GM13977 (cell line): ENCODE results near the gene CCDC142.

Experiments
- DNase-seq: peaks from one replicate; pipeline ENCODE4 v3.0.0; 2012; ENCODE audit warnings: low spot score
- in situ Hi-C: fragments of 300-500 bp; cut with MboI; formaldehyde crosslinking; loops from one replicate; pipeline ENCODE4 v1.12.0; 2022; ENCODE audit warnings: low sequenced_read_pairs, low pct_unique_long_range_greater_than_20kb, mixed read lengths, inconsistent platforms; ENCODE audit not compliant: unreplicated experiment
- TF ChIP-seq, protein P1 (sequence below): IDR thresholded peaks from 2 replicates; pipeline ENCODE4 v1.5.1; 2012; ENCODE audit warnings: mild to moderate bottlenecking, control low read depth; ENCODE audit not compliant: insufficient read depth; ENCODE audit errors: extremely low read depth, missing control alignments

CCDC142 gene

DNA sequence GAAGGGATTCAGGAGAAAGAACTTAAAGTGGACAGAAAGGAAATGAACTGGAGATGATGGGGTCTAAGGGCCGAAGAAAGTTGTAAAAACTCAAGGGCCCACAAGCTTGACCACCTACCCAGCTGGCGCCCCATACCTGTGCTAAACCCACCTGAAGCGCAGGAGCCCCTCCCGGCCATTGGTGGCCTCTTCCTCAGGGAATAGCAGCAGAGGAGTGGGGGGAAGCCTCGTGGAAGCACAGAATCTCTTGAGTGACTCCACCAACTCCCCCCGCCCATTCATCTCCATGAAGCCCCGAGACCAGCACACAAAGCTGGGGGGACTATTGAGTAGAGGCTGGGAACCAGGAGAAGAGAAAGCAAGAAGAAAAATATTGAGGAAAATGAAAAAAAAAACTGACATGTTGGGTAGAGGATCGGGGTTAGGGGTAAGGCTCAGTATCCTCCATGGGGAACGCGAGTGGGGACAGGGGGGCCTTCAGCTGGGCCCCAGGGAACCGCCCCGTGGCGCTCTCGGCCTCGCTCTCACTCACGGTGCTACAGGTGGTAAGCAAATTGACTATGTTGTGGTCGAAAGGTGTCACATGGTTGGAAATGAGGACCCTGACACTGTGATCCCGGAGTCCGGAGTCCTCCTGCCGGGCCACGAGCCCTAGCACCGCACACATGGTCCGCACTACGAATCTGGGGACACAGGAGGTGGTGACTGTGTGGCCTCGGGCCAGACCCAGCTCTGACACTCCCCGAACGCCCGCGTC, 46.0 kb upstream of the CCDC142 start:
- no peak for DNase-seq
- TF ChIP-seq, protein P1, sequence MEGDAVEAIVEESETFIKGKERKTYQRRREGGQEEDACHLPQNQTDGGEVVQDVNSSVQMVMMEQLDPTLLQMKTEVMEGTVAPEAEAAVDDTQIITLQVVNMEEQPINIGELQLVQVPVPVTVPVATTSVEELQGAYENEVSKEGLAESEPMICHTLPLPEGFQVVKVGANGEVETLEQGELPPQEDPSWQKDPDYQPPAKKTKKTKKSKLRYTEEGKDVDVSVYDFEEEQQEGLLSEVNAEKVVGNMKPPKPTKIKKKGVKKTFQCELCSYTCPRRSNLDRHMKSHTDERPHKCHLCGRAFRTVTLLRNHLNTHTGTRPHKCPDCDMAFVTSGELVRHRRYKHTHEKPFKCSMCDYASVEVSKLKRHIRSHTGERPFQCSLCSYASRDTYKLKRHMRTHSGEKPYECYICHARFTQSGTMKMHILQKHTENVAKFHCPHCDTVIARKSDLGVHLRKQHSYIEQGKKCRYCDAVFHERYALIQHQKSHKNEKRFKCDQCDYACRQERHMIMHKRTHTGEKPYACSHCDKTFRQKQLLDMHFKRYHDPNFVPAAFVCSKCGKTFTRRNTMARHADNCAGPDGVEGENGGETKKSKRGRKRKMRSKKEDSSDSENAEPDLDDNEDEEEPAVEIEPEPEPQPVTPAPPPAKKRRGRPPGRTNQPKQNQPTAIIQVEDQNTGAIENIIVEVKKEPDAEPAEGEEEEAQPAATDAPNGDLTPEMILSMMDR = peak; percentile 22
- in situ Hi-C loops = no loop called here

DNA sequence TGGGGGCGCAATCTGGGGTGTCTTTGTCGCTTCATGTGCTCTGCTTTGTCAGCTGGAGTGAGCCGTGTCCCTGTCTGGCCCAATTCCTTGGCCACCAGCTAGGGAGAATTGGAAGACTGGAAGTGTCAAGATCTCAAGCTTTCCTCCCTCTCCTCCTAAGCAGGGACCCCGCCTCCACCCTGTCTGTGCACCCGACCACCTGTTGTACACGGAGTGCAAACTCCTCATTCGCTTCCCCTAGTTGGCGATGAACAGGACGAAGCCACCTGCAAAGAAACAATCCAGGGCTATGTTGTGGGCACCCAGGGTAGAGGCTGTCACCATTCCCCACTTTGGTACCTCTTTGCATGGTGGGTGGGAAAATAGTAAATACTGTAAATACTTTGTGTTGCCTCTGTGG, 44.9 kb upstream of the CCDC142 start:
- TF ChIP-seq, protein P1 = no peak
- no peak for DNase-seq

DNA sequence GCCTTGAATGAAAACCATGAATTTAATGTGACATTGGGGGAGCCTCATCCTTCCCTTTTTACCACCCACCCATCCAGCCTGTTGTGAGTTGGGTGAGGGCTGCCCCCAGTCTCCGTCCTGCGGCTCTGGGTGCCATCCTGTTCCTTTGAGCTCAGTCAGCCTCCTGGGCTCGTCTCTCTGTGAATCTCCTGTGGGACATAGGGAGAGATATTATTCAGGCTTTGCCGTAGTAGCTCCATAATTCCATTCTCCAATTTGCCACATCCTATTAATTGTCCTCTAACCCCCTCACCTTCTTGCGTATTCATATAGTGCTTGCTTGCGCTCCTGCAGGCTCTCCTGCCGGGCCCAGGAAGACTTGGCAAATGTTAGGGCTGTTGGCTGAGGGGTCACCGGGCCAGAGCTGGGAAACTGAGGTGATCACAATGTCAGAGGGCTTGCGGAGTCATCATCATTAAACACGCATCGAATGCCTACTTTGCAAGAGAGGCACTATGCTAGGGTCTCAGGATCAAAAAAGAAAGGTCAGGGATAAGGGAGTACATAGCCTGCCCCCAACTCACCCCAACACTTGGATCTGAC, 43.9 kb upstream of the CCDC142 start:
- DNase-seq = no peak
- TF ChIP-seq, protein P1 = no peak
- in situ Hi-C loops = no loop called here

More for the DNA sequence above, 44.9 kb upstream of the CCDC142 start:
- in situ Hi-C loops = no loop called here

DNA sequence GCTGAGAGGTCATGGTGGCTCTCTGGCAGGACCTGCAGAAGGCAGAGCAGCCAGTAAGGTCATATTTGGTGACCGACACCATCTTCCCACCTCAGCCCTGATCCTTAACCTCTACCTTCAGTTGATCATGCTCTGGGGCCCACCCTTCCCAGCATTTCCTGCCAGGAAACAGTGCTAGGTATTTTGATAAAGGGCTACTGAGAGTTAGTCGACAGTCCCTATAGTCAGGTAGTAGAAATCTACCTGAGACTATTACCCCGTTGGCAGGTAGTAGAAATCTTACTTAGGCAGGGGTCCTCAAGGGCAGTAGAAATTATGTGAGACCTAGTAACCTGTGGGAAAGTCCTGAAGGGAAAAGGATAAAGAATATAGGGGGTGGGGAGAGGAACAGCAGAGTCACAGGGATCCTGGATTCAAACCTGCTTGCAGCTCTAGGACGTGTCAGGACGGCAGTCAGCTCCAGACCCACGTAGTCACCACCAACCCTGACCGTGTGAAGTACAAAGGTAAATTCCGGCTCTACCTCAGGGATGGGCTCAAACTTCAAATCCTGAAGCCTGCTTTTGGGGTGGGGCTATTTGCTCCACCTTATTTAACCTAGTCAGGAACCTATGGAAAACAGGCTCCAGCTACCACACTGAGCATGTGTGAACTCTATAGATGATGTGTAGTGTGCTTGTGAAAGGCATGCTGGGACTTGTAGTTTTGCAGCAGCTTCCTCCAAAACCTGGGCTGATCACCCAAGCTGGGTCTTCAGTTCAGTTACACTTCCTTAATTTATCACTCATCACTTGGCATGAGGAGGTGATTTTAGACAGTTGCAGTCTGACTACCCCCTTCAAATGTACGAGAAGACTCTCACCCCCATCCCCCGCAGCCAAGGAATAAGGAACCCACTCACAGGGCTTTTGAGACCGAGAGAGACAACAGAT, 43.2 kb upstream of the CCDC142 start, which contains the start of gene DQX1:
Gene DQX1 (minus strand): TSS at position 515 of the 932 bp plus-strand sequence. CDS start 502 bp downstream, at position 13.
- DNase-seq = peak; percentile 75
- in situ Hi-C loops = no loop called here
- TF ChIP-seq, protein P1 = no peak

DNA sequence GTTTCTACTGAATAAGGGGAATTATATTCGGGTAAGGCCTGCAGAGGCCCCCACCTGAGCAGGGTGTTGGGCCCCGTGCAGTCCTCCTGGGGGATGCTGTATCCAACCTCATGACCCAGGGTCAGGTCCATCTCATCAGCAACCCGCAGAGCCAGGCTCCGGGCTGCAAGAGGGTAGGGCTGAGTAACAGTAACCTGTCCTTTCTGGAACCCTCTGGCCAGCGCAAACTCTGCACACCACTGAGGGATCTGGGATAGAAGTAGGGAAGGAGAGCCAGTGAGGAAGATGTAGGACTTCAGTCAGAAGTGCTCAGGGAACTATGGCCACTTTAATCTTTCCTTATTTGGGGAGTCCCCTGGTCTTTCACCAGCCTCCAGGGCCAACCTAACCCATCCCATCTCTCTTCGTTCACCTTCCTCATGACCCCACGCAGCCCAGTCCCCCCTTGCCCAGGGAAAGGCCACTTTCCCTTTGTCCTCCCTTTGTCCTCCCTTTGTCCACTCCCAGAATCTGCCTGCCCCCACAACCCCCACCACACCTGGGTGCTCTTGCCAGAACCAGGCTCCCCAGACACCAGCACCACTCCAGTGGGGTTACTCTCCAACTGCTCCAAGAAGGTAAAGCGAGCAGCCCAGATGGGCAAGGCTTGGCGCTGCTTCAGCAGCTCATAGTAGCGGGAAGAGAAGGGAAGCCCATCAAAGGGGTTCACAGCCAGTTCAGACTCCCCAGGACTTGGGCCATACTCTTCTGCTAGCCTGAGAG, 42.3 kb upstream of the CCDC142 start:
- TF ChIP-seq, protein P1 = no peak
- no peak for DNase-seq
- in situ Hi-C loops = no loop called here

DNA sequence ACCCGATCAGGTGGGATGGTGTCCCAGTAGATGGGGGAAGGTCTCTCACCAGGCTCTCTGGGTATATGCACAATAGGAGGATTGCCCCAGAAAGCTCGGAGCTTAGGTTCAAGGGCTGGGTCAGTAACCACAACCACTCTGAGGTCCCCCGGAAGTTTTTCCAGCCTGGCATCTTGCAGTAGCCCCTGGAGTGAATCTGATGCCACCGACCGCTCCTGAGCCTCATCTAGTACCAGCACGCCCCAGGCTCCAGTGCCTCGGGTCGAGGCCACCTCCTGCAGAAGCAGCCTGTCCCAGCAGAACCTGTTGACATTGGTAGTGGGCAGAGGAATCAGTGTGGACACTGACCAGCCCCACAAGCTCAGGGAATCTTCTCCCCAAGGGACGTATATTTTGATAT, 41.2 kb upstream of the CCDC142 start:
- in situ Hi-C loops = no loop called here
- TF ChIP-seq, protein P1 = no peak
- DNase-seq = no peak
